DLD1 (cell line): ENCODE results near the gene PLD1.

Experiments
- in situ Hi-C: cut with HindIII; loops from 2 replicates; pipeline ENCODE4 v1.10.0; 2017; ENCODE audit warnings: low sequenced_read_pairs

The PLD1 gene

GRCh38 chr3:171839270-171839669 is 29.0 kb upstream of the PLD1 start:
- in situ Hi-C loops: no loop called here

DNA sequence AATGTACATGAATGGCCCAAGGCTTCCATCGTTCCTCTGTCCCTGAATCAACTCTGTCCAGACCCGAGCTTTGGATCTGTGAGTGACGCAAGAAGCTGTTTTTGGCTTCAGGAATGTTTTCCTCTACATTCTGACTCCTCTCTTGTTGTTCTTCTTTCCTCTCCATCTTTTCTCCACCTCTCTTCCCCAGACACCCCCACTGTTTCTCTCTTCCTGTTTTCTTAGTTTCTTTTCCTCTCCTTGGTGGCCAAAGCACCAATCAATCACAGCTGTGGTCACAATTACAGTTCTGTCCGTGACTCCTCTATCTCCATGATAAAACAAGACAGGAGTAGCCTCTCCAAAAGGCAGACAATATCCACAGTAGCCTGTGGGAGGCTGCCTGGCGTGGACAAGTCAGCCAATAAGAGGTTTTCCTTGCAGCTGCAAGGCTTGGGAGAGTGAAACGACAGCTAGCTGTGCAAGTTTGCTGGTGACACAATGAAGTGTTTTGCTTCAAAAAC is 28.0 kb upstream of the PLD1 start:
- in situ Hi-C loops: no loop called here

GRCh38 chr3:171837698-171838097 is 27.4 kb upstream of the PLD1 start:
- in situ Hi-C loops: no loop called here

- in situ Hi-C loops: no loop called here
Measured at GRCh38 chr3:171836855-171837254, 26.6 kb upstream of the PLD1 start.

GRCh38 chr3:171835613-171836012 is 25.3 kb upstream of the PLD1 start:
- in situ Hi-C loops: no loop called here

GRCh38 chr3:171835116-171835515 is 24.8 kb upstream of the PLD1 start:
- in situ Hi-C loops: no loop called here

DNA sequence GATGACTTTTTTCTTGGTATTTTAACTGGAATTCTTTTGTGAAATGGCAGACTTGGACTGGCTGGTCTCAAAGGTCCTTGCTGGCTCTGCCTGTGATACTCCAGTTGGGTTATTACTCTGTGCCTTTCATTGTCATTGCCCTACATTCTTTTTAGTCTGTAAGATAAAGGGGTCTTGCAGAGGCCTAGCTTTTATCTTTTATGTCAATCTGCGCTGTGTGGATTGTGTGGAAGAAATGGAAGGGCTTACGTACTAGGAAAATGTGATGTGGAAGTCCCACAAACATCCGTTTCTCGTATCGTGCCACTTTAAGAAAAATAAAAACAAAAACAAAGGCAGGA is 24.1 kb upstream of the PLD1 start:
- in situ Hi-C loops: no loop called here

GRCh38 chr3:171833789-171834460 is 23.6 kb upstream of the PLD1 start:
- in situ Hi-C loops: no loop called here

GRCh38 chr3:171832989-171833388 is 22.7 kb upstream of the PLD1 start:
- in situ Hi-C loops: no loop called here

DNA sequence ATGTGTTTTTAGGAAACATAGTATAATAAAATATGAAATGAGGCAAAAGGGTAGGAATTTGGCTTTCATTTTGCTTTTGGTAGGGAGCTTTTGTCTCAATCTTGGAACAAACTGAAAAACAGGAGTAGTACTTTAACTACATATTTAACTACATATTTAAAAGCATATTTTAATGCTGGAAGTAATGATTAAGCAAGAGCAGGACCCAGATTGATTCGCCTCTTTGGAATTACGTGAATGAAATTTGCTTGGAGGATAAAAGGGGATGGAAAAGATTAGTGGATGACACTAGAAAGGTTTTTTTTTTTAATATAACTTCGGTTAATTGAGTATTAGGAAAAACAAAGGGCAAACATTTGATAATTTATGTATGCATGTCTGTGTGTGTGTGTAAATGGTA is 21.7 kb upstream of the PLD1 start:
- in situ Hi-C loops: no loop called here

DNA sequence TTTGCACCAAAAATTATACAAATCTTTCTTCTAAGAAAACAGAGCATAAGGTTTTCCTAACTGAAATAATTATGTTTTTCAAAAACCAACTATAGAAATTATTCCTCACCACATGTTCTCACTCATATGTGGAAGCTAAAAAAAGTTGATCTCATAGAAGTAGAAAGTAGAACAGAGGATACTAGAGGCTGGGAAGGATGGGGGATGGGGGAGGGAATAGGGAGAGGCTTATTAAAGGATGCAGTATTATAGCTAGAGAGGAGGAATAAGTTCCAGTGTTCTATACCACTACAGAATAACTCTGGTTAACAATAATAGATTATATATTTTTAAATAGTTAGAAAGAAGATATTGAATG is 20.2 kb upstream of the PLD1 start:
- in situ Hi-C loops: no loop called here

- in situ Hi-C loops: no loop called here
Measured at GRCh38 chr3:171829841-171830517, 19.7 kb upstream of the PLD1 start.

- in situ Hi-C loops: no loop called here
Measured at GRCh38 chr3:171828902-171829770, 18.9 kb upstream of the PLD1 start.

DNA sequence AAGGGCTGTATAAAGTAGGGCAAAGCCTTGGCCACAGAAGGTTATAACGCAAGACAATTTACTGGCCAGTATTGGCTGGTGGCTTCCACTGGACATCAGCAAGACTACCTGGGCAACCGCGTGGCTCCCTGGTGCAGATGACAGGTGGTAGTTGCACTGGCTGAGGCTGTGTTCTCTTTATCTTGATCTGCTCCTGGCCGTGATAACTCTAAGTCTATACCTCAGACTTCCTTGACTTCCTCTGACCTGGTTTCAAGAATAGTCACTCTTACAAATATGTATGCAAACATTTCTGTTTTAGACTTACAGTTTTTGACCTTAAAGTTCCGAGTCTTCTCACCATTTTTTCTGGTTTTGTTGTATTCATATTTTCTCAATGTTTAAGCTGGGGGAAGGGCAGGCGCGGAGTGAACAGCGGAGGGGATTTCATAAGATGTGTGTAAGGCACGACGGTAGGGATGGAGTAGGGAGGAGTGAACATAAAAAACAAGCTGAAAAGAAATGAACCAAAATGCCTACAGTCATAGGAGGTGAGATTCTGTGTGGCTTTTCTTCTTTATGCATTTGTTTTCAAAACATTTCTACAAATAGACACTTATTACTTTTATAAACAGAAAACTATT is 17.7 kb upstream of the PLD1 start:
- in situ Hi-C loops: no loop called here

DNA sequence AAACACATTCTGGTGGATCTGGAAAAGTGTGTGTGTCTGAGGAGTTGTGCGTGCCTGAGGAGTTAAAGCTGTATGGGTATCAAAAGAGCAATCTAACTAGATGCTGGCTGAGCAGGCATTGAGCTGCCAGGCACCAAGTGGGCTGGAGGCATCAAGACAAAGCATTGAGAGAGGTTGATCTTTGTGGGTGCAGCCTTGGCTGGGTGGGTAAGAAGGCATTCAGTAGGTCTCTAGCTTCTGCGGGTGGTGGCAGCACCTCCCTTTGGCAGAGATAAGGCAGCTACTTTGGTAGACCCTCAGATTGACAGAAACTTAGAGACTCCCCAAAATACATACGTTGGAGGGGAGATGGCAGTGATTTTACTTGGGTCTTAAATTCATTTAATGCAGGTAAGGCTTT is 17.1 kb upstream of the PLD1 start:
- in situ Hi-C loops: no loop called here

GRCh38 chr3:171825222-171825828 is 15.0 kb upstream of the PLD1 start:
- in situ Hi-C loops: no loop called here

DNA sequence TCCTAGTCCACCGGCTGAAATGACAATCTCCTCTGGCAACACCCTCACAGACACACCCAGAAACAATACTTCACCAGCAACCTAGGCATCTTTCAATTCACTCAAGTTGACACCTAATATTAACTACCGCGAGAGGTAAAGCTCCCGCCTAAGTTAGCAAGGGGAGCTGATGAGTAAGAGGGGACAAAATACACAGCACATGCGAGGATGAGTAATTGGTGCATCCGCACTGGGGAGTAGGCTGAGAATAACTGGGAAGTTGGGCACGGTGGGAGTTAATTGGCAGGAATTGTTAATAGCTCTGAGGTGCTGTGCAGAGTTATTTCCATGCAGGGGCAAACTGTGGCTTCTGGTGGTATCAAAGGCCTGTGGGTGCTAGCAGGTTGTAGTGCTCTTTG is 14.5 kb upstream of the PLD1 start:
- in situ Hi-C loops: loop anchor here (5.0 kb wide), 1 partner anchor 32 kb away; no protein-coding TSS in a partner anchor

GRCh38 chr3:171824116-171824515 is 13.8 kb upstream of the PLD1 start:
- in situ Hi-C loops: loop anchor here (5.0 kb wide), 1 partner anchor 33 kb away; no protein-coding TSS in a partner anchor

DNA sequence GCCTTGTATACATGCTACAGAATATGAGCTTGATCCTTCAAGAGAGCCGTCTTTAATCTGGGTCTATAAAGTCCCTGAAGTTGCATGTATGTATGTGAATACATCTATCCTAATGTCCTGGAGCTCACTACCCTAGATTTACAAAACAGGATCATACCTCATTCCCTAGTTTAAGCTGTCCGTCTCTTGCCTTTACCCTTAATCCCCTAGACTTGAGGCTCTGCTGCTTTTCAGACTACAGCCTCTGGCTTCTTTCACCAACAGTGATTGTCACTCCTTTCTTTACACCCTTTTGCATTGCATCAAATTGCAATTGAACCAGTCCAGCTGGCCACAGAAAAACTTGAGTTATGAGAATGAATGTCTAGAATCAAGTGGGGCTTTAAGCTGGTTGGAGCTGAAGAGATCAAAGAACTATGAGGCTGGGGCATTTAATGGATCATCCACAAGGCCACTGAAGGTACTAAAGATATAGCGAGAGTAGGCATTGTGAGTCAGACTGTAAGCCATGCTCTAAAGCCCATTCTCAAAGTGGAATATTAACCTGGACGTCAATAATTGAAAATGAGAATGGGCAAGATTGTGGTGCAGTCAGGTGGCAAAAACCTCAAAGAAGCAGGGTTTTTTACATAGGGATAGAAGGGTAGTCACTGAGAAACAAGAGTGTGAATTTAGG is 12.3 kb upstream of the PLD1 start:
- in situ Hi-C loops: loop anchor here (5.0 kb wide), 1 partner anchor 35 kb away; no protein-coding TSS in a partner anchor

DNA sequence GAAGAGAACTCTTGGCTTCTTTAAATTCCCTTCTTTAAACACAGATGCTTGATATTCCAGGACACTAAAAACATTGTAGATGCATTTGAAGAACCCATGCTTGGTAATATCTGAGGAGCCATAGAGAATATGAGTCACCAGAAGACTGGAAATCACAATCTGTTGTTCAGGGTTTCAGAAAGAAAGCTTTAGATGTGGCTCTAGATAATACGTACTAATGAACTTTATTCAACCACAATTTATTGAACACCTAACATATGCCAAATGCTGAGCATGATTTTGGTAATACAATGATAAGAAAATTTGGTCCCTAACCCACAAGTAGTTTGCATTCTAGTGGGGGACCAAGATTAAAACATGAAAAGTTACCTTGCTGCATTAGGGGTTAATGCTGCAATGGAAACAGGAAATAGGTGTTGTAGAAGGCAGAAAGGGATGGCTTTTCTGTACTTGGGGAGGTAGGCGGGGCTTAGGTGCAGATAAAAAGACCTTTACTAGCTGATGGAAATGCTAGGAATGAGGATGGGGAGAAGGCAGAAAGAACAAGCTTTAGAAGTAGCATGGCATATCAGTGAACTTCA is 11.6 kb upstream of the PLD1 start:
- in situ Hi-C loops: loop anchor here (5.0 kb wide), 1 partner anchor 35 kb away; no protein-coding TSS in a partner anchor
